ENCODE data around the gene SERPIND1.
"Not testable (repeated sequence)": the region's sequence is repeated elsewhere in the genome, so short reads cannot be mapped to it uniquely, and the experiment has no call there.

SERPIND1 gene

GRCh38 chr22:20818471-20818870 lies 44.6 kb downstream of the SERPIND1 start:
- DNase-seq, result no peak

- no peak for DNase-seq
These were observed 45.6 kb downstream of the SERPIND1 start for GRCh38 chr22:20819471-20819870.

DNA sequence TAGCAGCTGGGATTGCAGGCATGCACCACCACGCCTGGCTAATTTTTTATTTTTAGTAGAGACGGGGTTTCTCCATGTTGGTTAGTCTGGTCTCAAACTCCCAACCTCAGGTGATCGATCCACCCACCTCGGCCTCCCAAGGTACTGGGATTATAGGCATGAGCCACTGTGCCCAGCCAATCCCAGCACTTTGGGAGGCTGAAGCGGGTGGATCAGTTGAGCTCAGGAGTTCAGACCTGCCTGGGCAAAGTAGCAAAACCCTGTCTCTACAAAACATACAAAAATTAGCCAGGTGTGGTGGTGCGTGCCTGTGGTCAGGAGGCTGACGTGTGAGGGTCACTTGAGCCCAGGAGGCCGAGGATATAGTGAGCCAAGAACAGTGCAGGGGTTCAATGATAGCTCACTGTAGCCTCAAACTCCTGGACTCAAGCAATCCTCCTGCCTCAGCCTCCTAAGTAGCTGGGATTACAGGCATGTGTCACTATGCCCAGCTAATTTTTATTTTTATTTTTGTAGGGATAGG lies 47.9 kb downstream of the SERPIND1 start:
- DNase-seq, result not testable (repeated sequence)

GRCh38 chr22:20822240-20822639 lies 48.3 kb downstream of the SERPIND1 start:
- DNase-seq, result no peak

DNA sequence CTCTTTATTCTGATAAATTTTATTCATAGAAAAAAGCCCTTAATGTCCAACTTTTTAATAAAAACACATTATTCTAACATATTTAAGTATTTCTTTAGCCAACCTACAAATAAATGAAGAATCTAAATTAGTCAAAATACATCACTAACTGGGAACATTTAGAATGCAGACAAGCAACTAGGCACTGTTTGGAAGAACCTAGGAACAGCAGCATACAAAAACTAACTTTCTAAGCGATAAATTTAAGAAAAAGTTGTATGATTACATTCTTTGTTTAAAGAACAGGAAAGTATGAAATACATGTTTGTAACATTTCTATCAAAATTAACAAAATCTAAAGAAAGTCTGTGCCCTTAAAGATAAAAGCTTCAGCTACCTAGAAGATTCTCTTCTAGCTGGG lies 49.4 kb downstream of the SERPIND1 start:
- no peak for DNase-seq

DNA sequence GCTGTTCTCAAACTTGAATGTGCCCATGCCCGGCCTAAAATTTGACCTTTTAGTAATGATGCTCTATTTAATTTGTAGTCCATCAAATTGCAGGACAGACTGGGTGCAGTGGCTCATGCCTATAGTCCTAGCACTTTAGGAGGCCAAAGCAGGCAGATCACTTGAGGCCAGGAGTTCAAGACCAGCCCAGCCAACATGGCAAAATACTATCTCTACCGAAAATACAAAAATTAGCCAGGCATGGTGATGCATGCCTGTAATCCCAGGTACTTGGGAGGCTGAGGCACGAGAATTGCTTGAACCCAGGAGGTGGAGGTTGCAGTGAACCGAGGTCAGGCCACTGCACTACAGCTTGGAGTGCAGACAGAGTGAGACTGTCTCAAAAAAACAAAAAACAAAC lies 51.3 kb downstream of the SERPIND1 start:
- not testable (repeated sequence) for DNase-seq

- no peak for DNase-seq
These were observed 51.7 kb downstream of the SERPIND1 start for GRCh38 chr22:20825624-20826023.

GRCh38 chr22:20826373-20827152 lies 52.6 kb downstream of the SERPIND1 start:
- not testable (repeated sequence) for DNase-seq

DNA sequence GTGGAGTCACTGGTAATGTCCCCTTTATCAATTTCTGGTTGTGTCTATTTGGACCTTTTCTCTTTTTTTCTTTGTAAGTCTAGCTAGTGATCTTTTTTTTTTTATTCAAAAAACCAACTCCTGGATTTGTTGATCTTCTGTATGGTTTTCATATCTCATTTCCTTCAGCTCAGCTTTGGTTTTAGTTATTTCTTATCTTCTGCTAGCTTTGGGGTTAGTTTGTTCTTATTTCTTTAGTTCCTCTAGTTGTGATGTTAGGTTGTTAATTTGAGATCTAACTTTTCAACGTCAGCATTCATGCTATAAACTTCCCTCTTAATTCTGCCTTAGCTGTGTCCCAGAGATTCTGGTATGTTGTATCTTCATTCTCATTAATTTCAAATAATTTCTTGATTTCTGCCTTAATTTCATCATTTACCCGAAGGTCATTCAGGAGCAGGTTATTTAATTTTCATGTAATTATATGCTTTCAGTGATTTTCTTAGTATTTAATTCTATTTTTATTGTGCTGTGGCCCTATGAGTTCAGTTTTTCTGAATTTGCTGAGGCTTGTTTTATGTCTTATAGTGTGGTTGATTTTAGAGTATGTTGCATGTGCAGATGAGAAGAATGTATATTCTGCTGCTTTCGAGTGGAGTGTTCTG lies 55.7 kb downstream of the SERPIND1 start:
- DNase-seq, result no peak

- no peak for DNase-seq
These were observed 59.3 kb downstream of the SERPIND1 start for GRCh38 chr22:20833225-20833665.

GRCh38 chr22:20834206-20834605 lies 60.3 kb downstream of the SERPIND1 start:
- no peak for DNase-seq

DNA sequence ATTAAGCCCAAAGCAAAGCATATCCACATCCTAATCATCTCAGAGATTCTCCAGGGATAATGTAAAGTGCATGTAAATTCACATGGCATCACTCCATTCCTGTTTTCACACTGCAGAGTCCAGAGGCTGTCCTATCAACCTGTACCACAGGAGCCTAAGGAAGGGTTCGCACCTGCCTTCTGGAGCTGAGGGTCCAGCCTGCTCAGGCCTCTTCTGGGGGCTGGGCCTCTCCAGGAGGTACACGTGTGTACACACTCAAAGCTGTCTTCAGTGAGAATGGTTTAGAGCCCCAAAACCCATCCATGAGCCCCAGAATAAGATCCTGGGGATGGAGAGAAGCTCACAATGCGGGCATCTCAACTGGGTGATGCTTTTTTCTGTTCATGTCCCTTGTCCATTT lies 60.8 kb downstream of the SERPIND1 start:
- no peak for DNase-seq

Data from hippocampal formation (tissue), 2 donors.